HCT116 (cell line): ENCODE results near the gene FNDC3B. TPM values are rescaled to one million over a fixed set of nuclear protein-coding genes. Genes with fewer than 3 reads are reported as not detected.

Experiments
- ATAC-seq: fragments of 200-7000 bp; cut with Tn5 transposase; 2 replicates; pipeline ENCODE4 v1.9.1; 2020; ENCODE audit warnings: mild to moderate bottlenecking, moderate library complexity
- BruUV-seq: library from RNA; stranded (reverse); fragments of 400-500 nt; replicated peaks from 2 replicates; lab custom pipeline; 2021; lab: Mats Ljungman, UMichigan
- CTCF ChIA-PET: fragments of 300-600 bp; sonication (Branson Sonifier 250); formaldehyde crosslinking; loops from one replicate; lab custom pipeline; 2021; ENCODE audit warnings: antibody characterized with exemption; lab: Charles Lee
- POLR2A ChIA-PET: fragments of 300-600, 350-600 bp; sonication (Branson Sonifier 250); formaldehyde crosslinking; loops from one replicate; lab custom pipeline; 2021; ENCODE audit warnings: antibody characterized with exemption; lab: Charles Lee
- RAD21 ChIA-PET, 2 experiments: fragments of 300-600 bp; sonication (Branson Sonifier 250); formaldehyde crosslinking; loops; one replicate each; lab custom pipeline; 2023; ENCODE audit warnings: low total read pairs in 2 of 2; ENCODE audit not compliant: uncharacterized antibody in 2 of 2, unreplicated experiment in 2 of 2, low non-redundant PET in 1 of 2; lab: Charles Lee
- DNase-seq: peaks from one replicate; pipeline ENCODE4 v3.0.0-alpha.2; 2010; ENCODE audit warnings: low read depth, low spot score
- H2AFZ ChIP-seq: fragments of 200-600 bp; shearing (Covaris generic), sonication (generic); 2 replicates; pipeline ENCODE4 v1.6.1; 2017; ENCODE audit warnings: low read depth, mixed run types, mixed read lengths, antibody characterized with exemption, low read length; ENCODE audit not compliant: poor library complexity, severe bottlenecking
- H3K27ac ChIP-seq: 2 replicates; pipeline ENCODE4 v1.5.1; 2012; ENCODE audit warnings: low read depth, low read length
- H3K27me3 ChIP-seq: fragments of 200-600 bp; sonication (generic); 2 replicates; pipeline ENCODE4 v1.6.1; 2016; ENCODE audit warnings: mixed run types, low read length, mixed read lengths; ENCODE audit not compliant: insufficient read depth
- H3K36me3 ChIP-seq, 2 experiments: fragments of 200-500 bp in 1 of 2; fragments of 200-600 bp in 1 of 2; sonication (Bioruptor generic) in 1 of 2; sonication (generic) in 1 of 2; 2 replicates each; pipeline versions ENCODE4 v1.5.1 to v1.6.1; 2014 to 2016; ENCODE audit warnings: low read length in 2 of 2, inconsistent platforms in 1 of 2, mixed read lengths in 1 of 2, mixed run types in 1 of 2; ENCODE audit not compliant: insufficient read depth in 2 of 2, control insufficient read depth in 1 of 2
- H3K4me1 ChIP-seq, 2 experiments: fragments of 200-600 bp in 1 of 2; sonication (generic) in 1 of 2; 2 replicates each; pipeline versions ENCODE4 v1.5.1 to v1.6.1; 2012 to 2017; ENCODE audit warnings: low read length in 2 of 2, inconsistent platforms in 1 of 2, mild to moderate bottlenecking in 1 of 2, mixed read lengths in 1 of 2, mixed run types in 1 of 2, moderate library complexity in 1 of 2; ENCODE audit not compliant: insufficient read depth in 2 of 2, control insufficient read depth in 1 of 2
- H3K4me2 ChIP-seq: fragments of 200-600 bp; sonication (generic); 2 replicates; pipeline ENCODE4 v1.6.1; 2017; ENCODE audit warnings: mixed run types, low read length, mixed read lengths
- H3K4me3 ChIP-seq, 2 experiments: fragments of 200-600 bp in 1 of 2; sonication (generic) in 1 of 2; replicated peaks in 1 of 2; 2 replicates each; pipeline ENCODE4 v1.5.1; 2011 to 2016; ENCODE audit warnings: low read length in 2 of 2, control low read depth in 1 of 2, low read depth in 1 of 2, mild to moderate bottlenecking in 1 of 2, mixed read lengths in 1 of 2, mixed run types in 1 of 2
- H3K79me2 ChIP-seq: fragments of 200-600 bp; sonication (generic); 2 replicates; pipeline ENCODE4 v1.6.1; 2017; ENCODE audit warnings: mild to moderate bottlenecking, mixed run types, low read length, moderate library complexity, mixed read lengths; ENCODE audit not compliant: insufficient read depth
- H3K9ac ChIP-seq: fragments of 200-600 bp; sonication (generic); 2 replicates; pipeline ENCODE4 v1.6.1; 2016; ENCODE audit warnings: low read length, mixed read lengths
- H3K9me2 ChIP-seq: fragments of 200-600 bp; sonication (generic), shearing (Covaris generic); 2 replicates; pipeline ENCODE4 v1.6.1; 2017; ENCODE audit warnings: mixed run types, mild to moderate bottlenecking, moderate library complexity; ENCODE audit not compliant: insufficient read depth
- H3K9me3 ChIP-seq, 2 experiments: fragments of 200-500 bp in 1 of 2; fragments of 200-600 bp in 1 of 2; sonication (Bioruptor generic) in 1 of 2; sonication (generic) in 1 of 2; 2 replicates each; pipeline ENCODE4 v1.6.1; 2014 to 2017; ENCODE audit warnings: low read length in 2 of 2, mixed read lengths in 2 of 2, inconsistent platforms in 1 of 2, low read depth in 1 of 2, mild to moderate bottlenecking in 1 of 2, mixed run types in 1 of 2, moderate library complexity in 1 of 2; ENCODE audit not compliant: control insufficient read depth in 1 of 2, insufficient read depth in 1 of 2
- H4K20me1 ChIP-seq: fragments of 200-600 bp; sonication (generic), shearing (Covaris generic); 2 replicates; pipeline ENCODE4 v1.6.1; 2017; ENCODE audit warnings: mixed run types, mild to moderate bottlenecking, moderate library complexity; ENCODE audit not compliant: insufficient read depth
- CBX3 ChIP-seq: IDR thresholded peaks from 2 replicates; pipeline ENCODE4 v1.6.1; 2012; ENCODE audit warnings: low read depth
- EGR1 ChIP-seq: IDR thresholded peaks from 2 replicates; pipeline ENCODE4 v1.6.1; 2012; ENCODE audit warnings: low read depth
- ELF1 ChIP-seq: IDR thresholded peaks from 2 replicates; pipeline ENCODE4 v1.6.1; 2012; ENCODE audit warnings: low read depth, borderline replicate concordance
- EZH2 ChIP-seq: fragments of 200-600 bp; sonication (generic); IDR thresholded peaks from 2 replicates; pipeline ENCODE4 v1.6.1; 2017; ENCODE audit warnings: antibody characterized with exemption, mixed run types
- EZH2phosphoT487 ChIP-seq: fragments of 200-600 bp; IDR thresholded peaks from 2 replicates; pipeline ENCODE4 v1.6.1; 2018; ENCODE audit warnings: antibody characterized with exemption, borderline replicate concordance
- JUND ChIP-seq: IDR thresholded peaks from 2 replicates; pipeline ENCODE4 v1.6.1; 2012
- POLR2AphosphoS5 ChIP-seq: IDR thresholded peaks from 2 replicates; pipeline ENCODE4 v1.6.1; 2011; ENCODE audit warnings: mild to moderate bottlenecking, low read depth, low read length, moderate library complexity
- RAD21 ChIP-seq: IDR thresholded peaks from 2 replicates; pipeline ENCODE4 v1.6.1; 2012; ENCODE audit warnings: low read depth, mild to moderate bottlenecking
- SIN3A ChIP-seq: IDR thresholded peaks from 2 replicates; pipeline ENCODE4 v1.6.1; 2012; ENCODE audit warnings: low read depth
- SRF ChIP-seq: IDR thresholded peaks from 2 replicates; pipeline ENCODE4 v1.6.1; 2012; ENCODE audit warnings: low read depth
- TCF7L2 ChIP-seq: IDR thresholded peaks from 2 replicates; pipeline ENCODE4 v1.7.0; 2011; ENCODE audit warnings: borderline replicate concordance, inconsistent platforms; ENCODE audit not compliant: insufficient read depth, insufficient read length; ENCODE audit errors: extremely low read depth
- ZFX ChIP-seq: fragments of 450-650 bp; IDR thresholded peaks from 2 replicates; pipeline ENCODE4 v1.6.1; 2017
- intact Hi-C: fragments of 100-400 bp; cut with micrococcal nuclease; formaldehyde crosslinking; loops from 2 replicates; pipeline ENCODE4 v1.10.0; 2022
- total RNA-seq: library from RNA; stranded (reverse); gene quantifications from one replicate; pipeline ENCODE4 v1.2.1, GENCODE V29; 2021; ENCODE audit not compliant: unreplicated experiment
- TF ChIP-seq, protein P1 (sequence below): IDR thresholded peaks from 2 replicates; pipeline ENCODE4 v1.6.1; 2012
- TF ChIP-seq, protein P2 (sequence below), 3 experiments: fragments of 200-600 bp in 1 of 3; sonication (generic) in 1 of 3; IDR thresholded peaks in 2 of 3; conservative IDR thresholded peaks in 1 of 3; 2 replicates each; pipeline ENCODE4 v1.5.1; 2012 to 2017; ENCODE audit warnings: low read depth in 2 of 3, low read length in 2 of 3, antibody characterized with exemption in 1 of 3, borderline replicate concordance in 1 of 3, control low read depth in 1 of 3, mild to moderate bottlenecking in 1 of 3, mixed read lengths in 1 of 3, mixed run types in 1 of 3, moderate library complexity in 1 of 3; ENCODE audit not compliant: insufficient read depth in 1 of 3
- TF ChIP-seq, protein P3 (sequence below): IDR thresholded peaks from 2 replicates; pipeline ENCODE4 v1.6.1; 2012; ENCODE audit warnings: low read depth

The FNDC3B gene
- total RNA-seq, 1 experiment from 2014 or later = 45.7 TPM

DNA sequence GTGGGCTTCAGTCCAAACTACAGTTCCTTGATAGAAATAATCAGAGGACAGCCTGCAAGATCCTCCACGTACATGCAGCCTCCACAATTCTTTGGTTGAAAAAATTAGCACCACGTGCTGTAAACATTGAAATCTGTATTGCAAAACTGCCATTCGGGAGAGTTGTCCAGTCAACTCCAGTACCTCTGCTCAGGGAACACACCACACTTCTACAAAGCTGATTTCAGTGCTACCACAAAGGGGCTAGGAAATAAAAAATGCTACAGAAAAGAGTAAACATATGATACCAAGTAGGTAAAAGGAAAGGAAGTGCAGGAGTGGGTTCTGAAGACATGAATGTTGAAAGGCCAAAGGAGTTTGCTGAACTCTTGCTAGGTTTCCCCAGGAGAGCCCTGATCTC lies 368.5 kb downstream of the FNDC3B start:
- no peak overlapping the region for H3K4me3 ChIP-seq
- H3K36me3 ChIP-seq = no peaks in the 10 kb centered on the region
- no peak overlapping the region for H3K9ac ChIP-seq
- H2AFZ ChIP-seq = no peak overlapping the region
- TF ChIP-seq EZH2 (no peak), CBX3 (no peak), TCF7L2 (no peak), SRF (no peak), EZH2phosphoT487 (no peak), ZFX (no peak), RAD21 (no peak), EGR1 (no peak), JUND (no peak), POLR2AphosphoS5 (no peak)
- TF ChIP-seq, protein P1, sequence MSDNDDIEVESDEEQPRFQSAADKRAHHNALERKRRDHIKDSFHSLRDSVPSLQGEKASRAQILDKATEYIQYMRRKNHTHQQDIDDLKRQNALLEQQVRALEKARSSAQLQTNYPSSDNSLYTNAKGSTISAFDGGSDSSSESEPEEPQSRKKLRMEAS = no peak
- intact Hi-C loops = no loop called here
- H3K27me3 ChIP-seq = no peaks in the 10 kb centered on the region
- no peaks in the 10 kb centered on the region for H3K9me2 ChIP-seq
- ATAC-seq = no peak
- no peaks in the 10 kb centered on the region for H4K20me1 ChIP-seq
- no TSS peak for BruUV-seq
- H3K9me3 ChIP-seq = no peaks in the 10 kb centered on the region
- H3K4me1 ChIP-seq = no peaks in the 10 kb centered on the region
- ChIA-PET POLR2A (no interaction called here), RAD21 (no interaction called here), CTCF (no interaction called here)
- H3K4me2 ChIP-seq = no peak overlapping the region
- H3K27ac ChIP-seq = no peak overlapping the region
- H3K79me2 ChIP-seq = no peaks in the 10 kb centered on the region
- DNase-seq = no peak

DNA sequence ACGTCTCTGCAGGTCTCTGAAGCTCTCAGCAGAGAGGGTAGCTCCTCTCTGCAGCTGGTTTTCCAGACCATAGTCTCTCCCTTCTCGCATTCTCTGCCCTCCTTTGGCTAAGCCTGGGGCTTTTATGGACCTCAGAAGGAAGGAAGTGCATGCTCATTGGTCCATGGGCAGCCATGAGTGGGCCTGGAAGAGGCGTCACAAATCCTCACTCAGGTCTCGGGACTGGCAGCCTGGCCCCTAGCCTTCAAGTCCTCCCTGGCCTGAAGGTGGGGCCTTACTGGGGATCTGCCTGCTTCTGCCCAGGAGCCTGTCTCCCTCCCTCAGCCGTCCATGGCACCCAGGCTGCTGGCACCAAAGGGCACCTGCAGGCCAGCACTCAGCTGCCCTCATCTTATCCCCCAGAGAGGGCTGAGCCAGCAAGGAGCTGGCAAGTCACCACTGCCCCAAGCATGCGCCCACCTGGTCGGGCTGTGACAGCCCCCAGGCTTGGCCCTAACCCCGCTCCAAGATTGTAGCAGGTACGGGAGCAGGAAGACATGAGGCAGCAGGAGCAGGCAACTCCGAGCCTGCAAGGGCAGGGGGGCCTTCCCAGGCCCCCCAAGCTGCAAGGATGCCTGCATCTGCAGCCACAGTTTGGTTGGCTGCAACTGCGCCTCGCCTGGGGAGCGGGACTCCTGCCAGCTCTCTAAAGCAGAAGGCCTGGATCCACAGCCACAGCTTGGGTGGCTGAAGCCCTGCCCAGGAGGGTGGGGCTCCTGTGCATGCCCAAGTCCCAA lies 371.5 kb downstream of the FNDC3B start:
- H4K20me1 ChIP-seq = no peaks in the 10 kb centered on the region
- no peak overlapping the region for H3K27ac ChIP-seq
- BruUV-seq = no TSS peak
- intact Hi-C loops = no loop called here
- H3K27me3 ChIP-seq = no peaks in the 10 kb centered on the region
- no peaks in the 10 kb centered on the region for H3K9me3 ChIP-seq
- H3K36me3 ChIP-seq = no peaks in the 10 kb centered on the region
- ATAC-seq (no peak), DNase-seq (no peak)
- H3K4me3 ChIP-seq = no peak overlapping the region
- H3K4me2 ChIP-seq = no peak overlapping the region
- H3K9ac ChIP-seq = no peak overlapping the region
- POLR2A ChIA-PET = no interaction called here
- H3K9me2 ChIP-seq = no peaks in the 10 kb centered on the region
- CTCF ChIA-PET = no interaction called here
- H3K79me2 ChIP-seq = no peaks in the 10 kb centered on the region
- no peak overlapping the region for H2AFZ ChIP-seq
- RAD21 ChIA-PET = no interaction called here
- TF ChIP-seq, protein P2, sequence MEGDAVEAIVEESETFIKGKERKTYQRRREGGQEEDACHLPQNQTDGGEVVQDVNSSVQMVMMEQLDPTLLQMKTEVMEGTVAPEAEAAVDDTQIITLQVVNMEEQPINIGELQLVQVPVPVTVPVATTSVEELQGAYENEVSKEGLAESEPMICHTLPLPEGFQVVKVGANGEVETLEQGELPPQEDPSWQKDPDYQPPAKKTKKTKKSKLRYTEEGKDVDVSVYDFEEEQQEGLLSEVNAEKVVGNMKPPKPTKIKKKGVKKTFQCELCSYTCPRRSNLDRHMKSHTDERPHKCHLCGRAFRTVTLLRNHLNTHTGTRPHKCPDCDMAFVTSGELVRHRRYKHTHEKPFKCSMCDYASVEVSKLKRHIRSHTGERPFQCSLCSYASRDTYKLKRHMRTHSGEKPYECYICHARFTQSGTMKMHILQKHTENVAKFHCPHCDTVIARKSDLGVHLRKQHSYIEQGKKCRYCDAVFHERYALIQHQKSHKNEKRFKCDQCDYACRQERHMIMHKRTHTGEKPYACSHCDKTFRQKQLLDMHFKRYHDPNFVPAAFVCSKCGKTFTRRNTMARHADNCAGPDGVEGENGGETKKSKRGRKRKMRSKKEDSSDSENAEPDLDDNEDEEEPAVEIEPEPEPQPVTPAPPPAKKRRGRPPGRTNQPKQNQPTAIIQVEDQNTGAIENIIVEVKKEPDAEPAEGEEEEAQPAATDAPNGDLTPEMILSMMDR (IDR thresholded peaks at IDR 0.05 in 2 of 3, conservative IDR thresholded peaks at IDR 0.05 in 1 of 3; ENCODE audit: borderline replicate concordance in 1 of 3, insufficient read depth in 1 of 3, low read depth in 2 of 3, low read length in 2 of 3) = no peak
- TF ChIP-seq ELF1 (no peak), SIN3A (no peak), TCF7L2 (no peak), ZFX (no peak)
- TF ChIP-seq, protein P1 = no peak
- TF ChIP-seq, protein P3, sequence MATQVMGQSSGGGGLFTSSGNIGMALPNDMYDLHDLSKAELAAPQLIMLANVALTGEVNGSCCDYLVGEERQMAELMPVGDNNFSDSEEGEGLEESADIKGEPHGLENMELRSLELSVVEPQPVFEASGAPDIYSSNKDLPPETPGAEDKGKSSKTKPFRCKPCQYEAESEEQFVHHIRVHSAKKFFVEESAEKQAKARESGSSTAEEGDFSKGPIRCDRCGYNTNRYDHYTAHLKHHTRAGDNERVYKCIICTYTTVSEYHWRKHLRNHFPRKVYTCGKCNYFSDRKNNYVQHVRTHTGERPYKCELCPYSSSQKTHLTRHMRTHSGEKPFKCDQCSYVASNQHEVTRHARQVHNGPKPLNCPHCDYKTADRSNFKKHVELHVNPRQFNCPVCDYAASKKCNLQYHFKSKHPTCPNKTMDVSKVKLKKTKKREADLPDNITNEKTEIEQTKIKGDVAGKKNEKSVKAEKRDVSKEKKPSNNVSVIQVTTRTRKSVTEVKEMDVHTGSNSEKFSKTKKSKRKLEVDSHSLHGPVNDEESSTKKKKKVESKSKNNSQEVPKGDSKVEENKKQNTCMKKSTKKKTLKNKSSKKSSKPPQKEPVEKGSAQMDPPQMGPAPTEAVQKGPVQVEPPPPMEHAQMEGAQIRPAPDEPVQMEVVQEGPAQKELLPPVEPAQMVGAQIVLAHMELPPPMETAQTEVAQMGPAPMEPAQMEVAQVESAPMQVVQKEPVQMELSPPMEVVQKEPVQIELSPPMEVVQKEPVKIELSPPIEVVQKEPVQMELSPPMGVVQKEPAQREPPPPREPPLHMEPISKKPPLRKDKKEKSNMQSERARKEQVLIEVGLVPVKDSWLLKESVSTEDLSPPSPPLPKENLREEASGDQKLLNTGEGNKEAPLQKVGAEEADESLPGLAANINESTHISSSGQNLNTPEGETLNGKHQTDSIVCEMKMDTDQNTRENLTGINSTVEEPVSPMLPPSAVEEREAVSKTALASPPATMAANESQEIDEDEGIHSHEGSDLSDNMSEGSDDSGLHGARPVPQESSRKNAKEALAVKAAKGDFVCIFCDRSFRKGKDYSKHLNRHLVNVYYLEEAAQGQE = no peak
- no peaks in the 10 kb centered on the region for H3K4me1 ChIP-seq
